GM13977 (cell line): ENCODE measurements around the gene TNMD.

Experiments
- DNase-seq: peaks from one replicate; pipeline ENCODE4 v3.0.0; 2012; ENCODE audit warnings: low spot score
- CTCF ChIP-seq: IDR thresholded peaks from 2 replicates; pipeline ENCODE4 v1.5.1; 2012; ENCODE audit warnings: mild to moderate bottlenecking, control low read depth; ENCODE audit not compliant: insufficient read depth; ENCODE audit errors: extremely low read depth, missing control alignments
- in situ Hi-C: fragments of 300-500 bp; cut with MboI; formaldehyde crosslinking; loops from one replicate; pipeline ENCODE4 v1.12.0; 2022; ENCODE audit warnings: low sequenced_read_pairs, low pct_unique_long_range_greater_than_20kb, mixed read lengths, inconsistent platforms; ENCODE audit not compliant: unreplicated experiment

Gene TNMD

GRCh38 chrX:100647739-100648138 lies 63.0 kb downstream of the TNMD start:
- in situ Hi-C loops = no loop called here
- DNase-seq = no peak
- no peak for TF ChIP-seq CTCF

- in situ Hi-C loops = no loop called here
- TF ChIP-seq CTCF = no peak
- DNase-seq = no peak
Observed at GRCh38 chrX:100648458-100649417, 64.0 kb downstream of the TNMD start.
